Measurements from ENCODE around the gene ZNF213.

GRCh38 chr16:3122926-3123570 is 11.8 kb upstream of the ZNF213 start:
- TF ChIP-seq POLR2AphosphoS5 (IDR thresholded peaks at IDR 0.05) (no peak), CTCF (IDR thresholded peaks at IDR 0.05 in 8 of 11, conservative IDR thresholded peaks at IDR 0.05 in 3 of 11) (no peak), POLR2A (IDR thresholded peaks at IDR 0.05) (no peak)
